ENCODE data around the gene TIMM44.

DNA sequence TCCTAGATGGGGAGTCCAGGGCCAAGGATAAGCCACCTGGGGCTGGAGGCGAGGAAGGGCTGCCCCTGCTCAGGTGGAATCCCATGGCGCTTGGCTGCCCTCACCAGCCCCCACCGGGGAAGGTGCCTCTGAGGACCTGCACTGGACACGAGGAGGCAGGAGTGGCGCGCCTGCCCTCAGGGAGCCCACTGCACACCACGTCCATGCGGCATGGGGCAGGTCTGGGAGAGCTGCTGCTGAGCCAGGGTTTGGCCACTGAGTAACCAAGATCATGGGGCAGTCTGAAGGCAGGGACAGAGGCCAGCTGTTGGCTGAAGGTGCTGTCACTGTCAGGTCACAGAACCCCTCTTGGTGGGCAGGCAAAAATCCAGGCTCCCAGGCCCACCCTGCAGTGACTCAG lies 36.1 kb upstream of the TIMM44 start:
- TF ChIP-seq, protein P1, sequence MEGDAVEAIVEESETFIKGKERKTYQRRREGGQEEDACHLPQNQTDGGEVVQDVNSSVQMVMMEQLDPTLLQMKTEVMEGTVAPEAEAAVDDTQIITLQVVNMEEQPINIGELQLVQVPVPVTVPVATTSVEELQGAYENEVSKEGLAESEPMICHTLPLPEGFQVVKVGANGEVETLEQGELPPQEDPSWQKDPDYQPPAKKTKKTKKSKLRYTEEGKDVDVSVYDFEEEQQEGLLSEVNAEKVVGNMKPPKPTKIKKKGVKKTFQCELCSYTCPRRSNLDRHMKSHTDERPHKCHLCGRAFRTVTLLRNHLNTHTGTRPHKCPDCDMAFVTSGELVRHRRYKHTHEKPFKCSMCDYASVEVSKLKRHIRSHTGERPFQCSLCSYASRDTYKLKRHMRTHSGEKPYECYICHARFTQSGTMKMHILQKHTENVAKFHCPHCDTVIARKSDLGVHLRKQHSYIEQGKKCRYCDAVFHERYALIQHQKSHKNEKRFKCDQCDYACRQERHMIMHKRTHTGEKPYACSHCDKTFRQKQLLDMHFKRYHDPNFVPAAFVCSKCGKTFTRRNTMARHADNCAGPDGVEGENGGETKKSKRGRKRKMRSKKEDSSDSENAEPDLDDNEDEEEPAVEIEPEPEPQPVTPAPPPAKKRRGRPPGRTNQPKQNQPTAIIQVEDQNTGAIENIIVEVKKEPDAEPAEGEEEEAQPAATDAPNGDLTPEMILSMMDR (IDR thresholded peaks at IDR 0.05 in 2 of 3, conservative IDR thresholded peaks at IDR 0.05 in 1 of 3; ENCODE audit: control insufficient read depth in 2 of 3, extremely low read depth in 1 of 3, insufficient read depth in 1 of 3, low read depth in 3 of 3, low read length in 3 of 3): no peak
- no peak for TF ChIP-seq EZH2 (IDR thresholded peaks at IDR 0.05; ENCODE audit: borderline replicate concordance, control insufficient read depth, low read depth, low read length)
- peak; percentile 26; the same call in 1 of the 2 replicates for TF ChIP-seq POLR2A (IDR thresholded peaks at IDR 0.05; ENCODE audit: low read depth, low read length)
- TF ChIP-seq SPI1 (IDR thresholded peaks at IDR 0.05; ENCODE audit: borderline replicate concordance, insufficient read depth, low read depth, low read length): no peak
- TF ChIP-seq RCOR1 (conservative IDR thresholded peaks at IDR 0.05; ENCODE audit: low read depth, low read length): no peak
- TF ChIP-seq FOXK2 (IDR thresholded peaks at IDR 0.05): no peak
- no peak for TF ChIP-seq RAD51 (IDR thresholded peaks at IDR 0.05)
- TF ChIP-seq, protein P2, sequence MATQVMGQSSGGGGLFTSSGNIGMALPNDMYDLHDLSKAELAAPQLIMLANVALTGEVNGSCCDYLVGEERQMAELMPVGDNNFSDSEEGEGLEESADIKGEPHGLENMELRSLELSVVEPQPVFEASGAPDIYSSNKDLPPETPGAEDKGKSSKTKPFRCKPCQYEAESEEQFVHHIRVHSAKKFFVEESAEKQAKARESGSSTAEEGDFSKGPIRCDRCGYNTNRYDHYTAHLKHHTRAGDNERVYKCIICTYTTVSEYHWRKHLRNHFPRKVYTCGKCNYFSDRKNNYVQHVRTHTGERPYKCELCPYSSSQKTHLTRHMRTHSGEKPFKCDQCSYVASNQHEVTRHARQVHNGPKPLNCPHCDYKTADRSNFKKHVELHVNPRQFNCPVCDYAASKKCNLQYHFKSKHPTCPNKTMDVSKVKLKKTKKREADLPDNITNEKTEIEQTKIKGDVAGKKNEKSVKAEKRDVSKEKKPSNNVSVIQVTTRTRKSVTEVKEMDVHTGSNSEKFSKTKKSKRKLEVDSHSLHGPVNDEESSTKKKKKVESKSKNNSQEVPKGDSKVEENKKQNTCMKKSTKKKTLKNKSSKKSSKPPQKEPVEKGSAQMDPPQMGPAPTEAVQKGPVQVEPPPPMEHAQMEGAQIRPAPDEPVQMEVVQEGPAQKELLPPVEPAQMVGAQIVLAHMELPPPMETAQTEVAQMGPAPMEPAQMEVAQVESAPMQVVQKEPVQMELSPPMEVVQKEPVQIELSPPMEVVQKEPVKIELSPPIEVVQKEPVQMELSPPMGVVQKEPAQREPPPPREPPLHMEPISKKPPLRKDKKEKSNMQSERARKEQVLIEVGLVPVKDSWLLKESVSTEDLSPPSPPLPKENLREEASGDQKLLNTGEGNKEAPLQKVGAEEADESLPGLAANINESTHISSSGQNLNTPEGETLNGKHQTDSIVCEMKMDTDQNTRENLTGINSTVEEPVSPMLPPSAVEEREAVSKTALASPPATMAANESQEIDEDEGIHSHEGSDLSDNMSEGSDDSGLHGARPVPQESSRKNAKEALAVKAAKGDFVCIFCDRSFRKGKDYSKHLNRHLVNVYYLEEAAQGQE (IDR thresholded peaks at IDR 0.05; ENCODE audit: low read depth, low read length): no peak
- TF ChIP-seq STAT1 (conservative IDR thresholded peaks at IDR 0.05): no peak
- TF ChIP-seq, protein P3, sequence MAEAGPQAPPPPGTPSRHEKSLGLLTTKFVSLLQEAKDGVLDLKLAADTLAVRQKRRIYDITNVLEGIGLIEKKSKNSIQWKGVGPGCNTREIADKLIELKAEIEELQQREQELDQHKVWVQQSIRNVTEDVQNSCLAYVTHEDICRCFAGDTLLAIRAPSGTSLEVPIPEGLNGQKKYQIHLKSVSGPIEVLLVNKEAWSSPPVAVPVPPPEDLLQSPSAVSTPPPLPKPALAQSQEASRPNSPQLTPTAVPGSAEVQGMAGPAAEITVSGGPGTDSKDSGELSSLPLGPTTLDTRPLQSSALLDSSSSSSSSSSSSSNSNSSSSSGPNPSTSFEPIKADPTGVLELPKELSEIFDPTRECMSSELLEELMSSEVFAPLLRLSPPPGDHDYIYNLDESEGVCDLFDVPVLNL (IDR thresholded peaks at IDR 0.05; ENCODE audit: low read depth, low read length): no peak
- no peak for TF ChIP-seq JUND (IDR thresholded peaks at IDR 0.05; ENCODE audit: low read depth, low read length)
- no peak for TF ChIP-seq SP1 (IDR thresholded peaks at IDR 0.05; ENCODE audit: low read depth, low read length)

Data from GM12878 (cell line).